Measurements from ENCODE around the gene ARHGEF17. TPM values are rescaled to one million over a fixed set of nuclear protein-coding genes. Genes with fewer than 3 reads are reported as not detected.

Gene ARHGEF17
- total RNA-seq, 6 experiments from 2014 or later, result 4.6 to 7.3 (median 5.4) TPM

GRCh38 chr11:73355109-73355508 is 47.0 kb downstream of the ARHGEF17 start:
- intact Hi-C loops (cut with DNase I), result loop anchor here in 1 of 2 donors (5.0 kb wide), 1 partner anchor 37 kb away; no protein-coding TSS in a partner anchor
- no peaks in the 10 kb centered on the region for H3K36me3 ChIP-seq
- DNase-seq, result no peak

DNA sequence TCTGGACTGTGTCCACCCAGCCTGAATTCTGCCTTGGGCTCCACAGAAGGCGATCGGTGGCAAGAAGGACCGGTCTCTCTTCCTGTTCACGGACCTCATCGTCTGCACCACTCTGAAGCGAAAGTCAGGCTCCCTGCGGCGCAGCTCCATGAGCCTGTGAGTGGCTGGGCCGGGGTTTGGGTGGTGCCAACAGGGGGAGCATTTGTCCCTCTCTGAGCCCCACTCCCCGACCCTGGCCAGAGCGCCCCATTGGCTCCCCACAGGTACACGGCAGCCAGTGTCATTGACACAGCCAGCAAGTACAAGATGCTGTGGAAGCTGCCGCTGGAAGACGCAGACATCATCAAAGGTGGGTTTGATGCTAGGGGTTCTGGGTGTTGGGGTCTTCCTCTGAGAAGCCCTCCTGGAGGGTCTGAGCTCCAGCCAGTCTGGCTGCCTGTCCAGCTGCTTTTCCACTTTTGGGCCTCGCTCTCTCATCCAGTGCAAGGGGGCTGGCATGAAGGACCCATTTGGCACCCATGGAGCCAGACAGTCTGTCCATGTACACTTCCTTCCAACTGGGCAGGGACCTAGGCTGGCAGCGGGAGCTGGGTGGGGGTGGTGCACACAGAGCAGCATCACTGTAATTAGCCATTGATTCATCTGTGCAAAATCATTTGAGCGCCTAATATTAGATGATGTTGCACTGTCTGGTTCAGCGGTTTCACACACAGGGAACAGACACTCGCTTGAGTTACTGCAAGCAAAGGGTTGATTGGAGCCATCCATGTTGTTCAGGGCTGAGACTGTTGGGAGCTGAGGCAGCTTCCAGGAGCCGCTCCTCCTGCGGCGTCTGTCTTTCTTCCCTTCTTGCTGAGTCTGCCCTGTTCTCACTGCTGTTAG is 49.1 kb downstream of the ARHGEF17 start:
- H3K27me3 ChIP-seq, result no peaks in the 10 kb centered on the region
- ATAC-seq, result no peak
- H3K9me3 ChIP-seq, result no peaks in the 10 kb centered on the region
- intact Hi-C loops (cut with DNase I), result loop anchor here in 1 of 2 donors (5.0 kb wide), 1 partner anchor 35 kb away; no protein-coding TSS in a partner anchor
- H3K36me3 ChIP-seq, result no peaks in the 10 kb centered on the region
- no peaks in the 10 kb centered on the region for H3K4me1 ChIP-seq
- no peak for DNase-seq
- H3K4me3 ChIP-seq, result no peak overlapping the region
- H3K27ac ChIP-seq, result no peak overlapping the region
- TF ChIP-seq POLR2A (IDR thresholded peaks at IDR 0.05), result no peak
- no peak for TF ChIP-seq CTCF (IDR thresholded peaks at IDR 0.05)
- 97% methylated on average over 6 of the region's 22 CpGs for WGBS (ENCODE audit: insufficient coverage, low coverage, low lambda C conversion rate, missing lambda C conversion rate)

More at GRCh38 chr11:73355109-73355508, 47.0 kb downstream of the ARHGEF17 start:
- Histone ChIP-seq H3K27ac (no peak overlapping the region), H3K9me3 (no peaks in the 10 kb centered on the region), H3K4me3 (no peak overlapping the region), H3K4me1 (no peaks in the 10 kb centered on the region), H3K27me3 (no peaks in the 10 kb centered on the region)
- 92% methylated on average over 4 of the region's 4 CpGs for WGBS (ENCODE audit: insufficient coverage, low coverage, low lambda C conversion rate, missing lambda C conversion rate)
- TF ChIP-seq POLR2A (IDR thresholded peaks at IDR 0.05) (no peak), CTCF (IDR thresholded peaks at IDR 0.05) (no peak)
- ATAC-seq, result no peak

DNA sequence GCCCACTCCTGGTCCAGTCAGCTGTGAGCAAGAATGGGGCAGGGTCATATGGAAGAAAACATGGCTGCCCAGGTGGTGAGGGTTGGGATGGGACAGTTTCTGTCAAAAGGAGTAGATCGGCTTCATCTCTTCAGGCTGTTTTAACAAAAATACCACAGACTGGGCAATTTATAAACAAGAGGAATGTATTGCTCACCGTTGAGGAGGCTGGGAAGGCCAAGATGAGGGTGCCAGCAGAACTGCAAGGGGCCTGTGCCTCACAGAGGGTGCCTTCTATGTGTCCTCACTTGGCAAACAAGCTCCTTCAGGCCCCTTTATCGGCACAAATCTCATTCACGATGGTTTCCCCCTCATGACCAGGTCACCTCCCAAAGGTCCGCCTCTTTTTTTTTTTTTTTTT is 50.0 kb downstream of the ARHGEF17 start:
- H3K27me3 ChIP-seq, result no peaks in the 10 kb centered on the region
- 73% methylated on average over 5 of the region's 5 CpGs for WGBS (ENCODE audit: insufficient coverage, low coverage, low lambda C conversion rate, missing lambda C conversion rate)
- no peaks in the 10 kb centered on the region for H3K4me1 ChIP-seq
- H3K9me3 ChIP-seq, result no peaks in the 10 kb centered on the region
- TF ChIP-seq POLR2A (IDR thresholded peaks at IDR 0.05), result no peak
- no peak for TF ChIP-seq CTCF (IDR thresholded peaks at IDR 0.05)
- H3K36me3 ChIP-seq, result no peaks in the 10 kb centered on the region
- no peak for ATAC-seq
- DNase-seq, result no peak
- H3K27ac ChIP-seq, result no peak overlapping the region
- intact Hi-C loops (cut with DNase I), result loop anchor here in 1 of 2 donors (5.0 kb wide), 1 partner anchor 34 kb away; no protein-coding TSS in a partner anchor
- no peak overlapping the region for H3K4me3 ChIP-seq

- ATAC-seq (no peak), DNase-seq (no peak)
- 41% methylated on average over 2 of the region's 11 CpGs for WGBS (ENCODE audit: insufficient coverage, low coverage, low lambda C conversion rate, missing lambda C conversion rate)
- Histone ChIP-seq H3K27ac (no peak overlapping the region), H3K9me3 (no peaks in the 10 kb centered on the region), H3K4me3 (no peak overlapping the region), H3K27me3 (no peaks in the 10 kb centered on the region), H3K4me1 (no peaks in the 10 kb centered on the region), H3K36me3 (no peaks in the 10 kb centered on the region)
- no peak for TF ChIP-seq CTCF (IDR thresholded peaks at IDR 0.05)
- intact Hi-C loops (cut with DNase I), result loop anchor here in 1 of 2 donors (5.0 kb wide), 1 partner anchor 33 kb away; no protein-coding TSS in a partner anchor
Observed at GRCh38 chr11:73359341-73359740, 51.3 kb downstream of the ARHGEF17 start.

All from right lobe of liver (tissue), 6 donors.